GM12872 (cell line): ENCODE results near the gene GLB1L2.

ENCODE experiments used
- CTCF ChIP-seq: IDR thresholded peaks from 3 replicates; pipeline ENCODE4 v1.5.1; 2011; ENCODE audit warnings: low read depth, mild to moderate bottlenecking, low read length, moderate library complexity; ENCODE audit not compliant: insufficient read depth

The GLB1L2 gene

DNA sequence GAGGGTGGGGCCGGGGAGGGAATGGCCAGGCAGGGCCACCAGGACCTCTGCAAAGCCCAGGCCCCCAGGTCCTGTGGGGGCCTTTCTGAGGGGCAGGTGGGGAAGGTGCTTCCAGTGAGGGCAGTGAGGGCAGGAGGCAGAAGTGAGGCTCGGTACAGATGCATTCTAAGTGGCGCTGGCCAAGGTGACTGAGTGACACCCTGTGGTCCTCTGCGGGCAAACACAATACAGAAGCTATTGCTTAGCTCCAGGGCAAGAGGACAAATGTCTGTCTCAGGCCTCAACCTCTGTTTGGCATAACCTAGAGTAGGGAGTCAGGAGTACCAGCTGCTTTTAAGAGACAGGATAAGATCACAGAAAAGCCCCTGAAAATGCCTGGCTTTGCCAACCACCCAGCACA lies 49.0 kb downstream of the GLB1L2 start:
- TF ChIP-seq CTCF, result no peak

DNA sequence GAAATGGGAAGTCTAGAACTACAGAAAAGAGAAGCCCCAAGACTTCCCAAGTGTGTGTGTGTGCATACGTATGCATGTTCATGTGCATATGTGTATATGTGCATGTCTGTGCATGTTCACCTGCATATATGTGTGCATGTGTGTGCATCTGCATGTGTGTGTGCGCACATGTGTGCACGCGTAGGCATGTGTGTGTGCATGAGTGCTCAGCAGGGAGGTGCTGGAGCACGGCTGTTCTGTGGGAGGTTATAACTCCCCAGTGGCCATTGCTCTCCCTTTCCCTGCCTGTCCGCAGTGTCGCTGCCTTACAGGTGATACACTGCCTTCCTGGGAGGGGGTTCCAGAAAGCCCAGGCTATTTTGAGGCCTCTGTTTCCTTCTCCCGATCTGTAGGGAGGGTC lies 50.5 kb downstream of the GLB1L2 start:
- TF ChIP-seq CTCF, result no peak

- no peak for TF ChIP-seq CTCF
Observed at GRCh38 chr11:134382830-134383229, 51.0 kb downstream of the GLB1L2 start.

GRCh38 chr11:134383576-134384221 lies 51.9 kb downstream of the GLB1L2 start:
- no peak for TF ChIP-seq CTCF

DNA sequence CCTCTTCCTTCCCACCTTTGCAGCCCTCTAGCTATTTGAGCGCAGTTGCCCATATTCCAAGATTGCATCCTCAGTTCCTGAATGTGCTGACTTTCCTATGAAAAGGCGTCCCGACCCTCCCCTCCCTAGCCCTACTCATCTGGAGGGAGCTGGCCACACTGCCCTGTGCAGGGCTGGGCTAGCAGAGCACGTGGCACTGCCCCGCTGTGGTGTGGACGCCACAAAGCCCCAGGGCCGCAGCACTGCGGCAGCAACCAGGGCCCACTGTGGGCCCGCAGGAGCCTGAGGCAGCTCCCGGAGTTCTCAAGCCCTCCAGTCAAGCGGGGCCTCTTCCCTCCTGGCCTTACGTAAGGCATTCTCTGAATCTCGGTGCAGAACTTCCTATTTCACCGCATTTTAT lies 52.6 kb downstream of the GLB1L2 start:
- TF ChIP-seq CTCF, result no peak

DNA sequence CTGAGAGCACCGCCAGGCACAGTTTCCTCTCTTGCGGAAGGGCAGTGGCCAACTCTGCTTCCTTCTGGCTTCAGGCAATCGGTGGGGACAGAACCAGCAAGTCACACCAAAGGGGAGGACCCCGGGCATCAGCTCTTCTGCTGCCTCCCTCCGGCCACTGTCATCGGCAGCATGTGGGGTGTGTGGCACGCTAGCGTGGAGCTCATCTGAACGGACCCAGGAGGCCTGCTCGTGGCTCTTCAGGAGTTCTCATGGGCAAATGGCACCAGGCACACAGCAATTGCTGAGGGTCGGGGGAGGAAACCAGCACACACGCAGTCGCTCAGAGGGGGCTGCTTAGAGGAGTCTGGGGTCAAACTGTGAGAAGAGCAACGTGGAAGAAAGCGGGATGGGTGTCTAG lies 53.4 kb downstream of the GLB1L2 start:
- TF ChIP-seq CTCF, result no peak

GRCh38 chr11:134385774-134386565 lies 54.2 kb downstream of the GLB1L2 start:
- no peak for TF ChIP-seq CTCF
